Midbrain (tissue), 1 donor: ENCODE measurements around the gene TXLNG.
"Not testable (repeated sequence)": the region's sequence is repeated elsewhere in the genome, so short reads cannot be mapped to it uniquely, and the experiment has no call there.

Experiments used
- DNase-seq: peaks from one replicate; lab custom pipeline; 2025; lab: John Stamatoyannopoulos, UW

TXLNG gene

DNA sequence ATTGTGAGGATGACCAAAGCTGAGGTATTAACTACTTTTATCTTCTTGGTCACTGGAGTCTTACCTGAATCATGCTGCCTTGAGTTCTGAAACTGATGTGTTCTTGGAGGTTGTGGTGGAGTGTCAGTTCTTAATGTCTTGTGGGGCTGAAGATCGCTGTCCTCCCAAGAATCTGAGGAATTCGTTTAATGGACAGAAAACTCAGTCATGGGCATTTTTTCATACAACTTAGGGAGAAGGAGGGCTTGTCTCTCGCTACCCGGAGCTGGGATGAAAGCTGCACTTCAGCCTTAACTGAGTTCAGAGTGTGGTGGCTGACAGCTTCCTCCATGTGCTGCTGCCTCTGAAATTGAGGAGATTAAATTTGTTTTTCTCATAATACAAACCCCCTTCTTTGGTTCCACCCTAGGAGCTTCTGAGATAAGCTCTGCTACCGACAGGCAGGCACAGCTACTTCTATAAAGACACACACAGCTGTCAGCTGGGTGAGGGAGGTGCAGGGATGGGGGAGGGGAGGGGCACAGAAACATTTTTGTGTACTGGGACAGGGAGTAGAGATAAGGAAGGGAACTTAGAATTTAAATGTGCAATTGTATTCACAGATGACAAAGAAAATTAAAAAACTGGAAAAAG, 53.1 kb downstream of the TXLNG start:
- DNase-seq = no peak

- no peak for DNase-seq
These were observed 53.7 kb downstream of the TXLNG start for GRCh38 chrX:16839852-16840460.

DNA sequence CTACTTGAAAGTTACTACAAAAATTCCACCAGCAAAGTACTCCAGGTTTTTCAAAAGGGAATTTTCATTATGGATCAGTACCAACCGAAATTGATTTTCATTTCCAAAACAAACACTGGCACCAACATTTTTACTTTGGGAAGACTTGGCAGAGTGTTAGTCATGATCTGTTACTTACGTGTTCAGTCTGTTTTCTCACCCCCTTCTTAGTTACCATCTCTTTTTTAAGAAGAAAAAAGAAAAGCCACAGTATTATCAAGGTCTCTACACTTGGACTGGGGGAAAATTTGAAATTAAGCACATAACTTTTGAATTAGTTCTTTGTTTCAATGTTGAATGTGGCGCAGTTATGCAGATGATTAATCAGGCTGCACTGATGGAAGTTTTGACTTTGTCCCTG, 56.4 kb downstream of the TXLNG start:
- DNase-seq = no peak

DNA sequence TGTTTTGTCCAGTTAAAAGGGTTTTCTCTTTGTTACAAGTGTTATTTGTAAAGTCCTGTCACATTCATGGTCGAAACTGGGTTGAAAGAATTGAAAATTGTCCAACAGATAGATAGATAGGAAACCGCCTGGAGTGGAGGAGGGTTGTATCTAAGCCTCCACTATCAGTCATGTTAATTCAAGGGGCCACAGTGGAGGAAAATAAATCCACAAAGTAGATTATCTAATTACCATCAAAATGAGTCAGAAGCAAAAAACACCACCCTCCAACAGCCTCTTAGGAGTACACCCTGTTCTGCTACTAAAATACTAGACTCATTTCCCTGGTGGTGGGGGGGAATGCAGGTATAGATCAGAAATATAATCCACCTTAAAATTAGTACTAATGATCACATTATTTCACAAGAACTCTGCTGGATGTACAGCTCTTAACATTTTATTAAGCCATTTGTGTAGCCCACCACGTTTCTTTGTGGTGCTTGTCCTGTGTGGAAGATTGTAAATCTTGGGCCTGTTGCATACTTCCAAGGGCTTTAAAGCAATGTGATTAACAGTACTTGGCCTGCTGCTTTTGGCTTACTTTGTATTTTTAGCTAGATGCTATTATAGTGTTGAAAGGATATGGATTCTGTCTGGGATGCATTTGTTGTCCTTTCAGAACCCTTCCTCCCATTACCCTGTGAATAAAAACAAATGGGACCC, 57.1 kb downstream of the TXLNG start:
- no peak for DNase-seq

DNA sequence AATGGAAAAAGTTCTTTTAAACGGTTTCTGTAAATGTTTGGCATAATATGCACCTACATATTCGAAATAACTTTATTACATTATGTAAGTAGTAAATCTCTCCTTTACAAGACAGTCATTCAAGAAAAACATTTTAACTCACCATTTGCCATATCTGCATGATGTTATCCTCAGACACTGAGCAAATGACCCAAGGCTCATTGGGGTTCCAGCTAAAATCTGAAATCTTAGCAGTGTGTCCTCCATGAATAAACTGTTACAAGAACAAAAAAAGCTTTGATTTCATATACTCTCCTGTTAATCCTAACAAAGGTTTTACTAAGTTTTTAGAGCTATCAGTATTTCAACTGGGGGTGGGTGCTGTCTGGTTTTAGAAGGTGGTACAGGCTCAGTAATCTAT, 59.4 kb downstream of the TXLNG start:
- no peak for DNase-seq

DNA sequence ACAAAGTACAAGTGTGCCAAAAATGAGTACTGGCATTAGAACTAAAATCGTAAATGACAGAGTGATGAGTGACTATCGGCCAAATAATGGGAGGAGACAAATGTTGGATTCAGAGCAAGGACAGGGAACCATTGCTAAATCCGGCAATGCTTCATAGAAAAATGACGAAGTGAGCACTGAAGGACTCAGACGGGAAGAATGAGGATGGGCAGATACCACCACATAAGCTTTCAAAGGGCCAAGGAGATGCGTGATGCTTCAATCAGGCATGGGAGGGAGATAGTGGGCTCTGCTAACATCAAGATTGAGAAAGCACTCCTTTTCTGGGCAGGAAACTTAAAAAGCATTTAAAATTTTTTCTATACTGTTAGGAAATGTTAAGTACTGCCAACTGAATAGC, 62.3 kb downstream of the TXLNG start:
- DNase-seq = no peak

DNA sequence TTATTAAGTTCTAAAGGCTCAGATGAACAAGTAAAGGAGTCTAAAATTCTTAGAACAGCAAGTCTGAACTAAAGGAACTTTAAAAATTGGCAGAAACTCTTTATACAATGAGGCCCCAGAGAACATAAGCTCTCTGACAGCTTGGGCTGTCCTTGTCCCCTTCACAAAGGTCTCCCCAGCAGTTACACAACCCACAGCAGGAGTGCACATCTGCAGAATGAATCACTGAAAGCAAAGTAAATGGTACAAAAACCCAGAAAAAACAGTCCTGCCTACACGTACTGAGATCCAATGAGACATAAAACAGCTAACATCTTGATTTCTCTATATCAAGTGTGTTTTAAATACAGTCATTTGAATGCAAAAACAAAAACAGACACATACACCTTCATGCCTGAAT, 65.2 kb downstream of the TXLNG start:
- DNase-seq = no peak

- no peak for DNase-seq
These were observed 65.6 kb downstream of the TXLNG start for GRCh38 chrX:16851827-16852226.

DNA sequence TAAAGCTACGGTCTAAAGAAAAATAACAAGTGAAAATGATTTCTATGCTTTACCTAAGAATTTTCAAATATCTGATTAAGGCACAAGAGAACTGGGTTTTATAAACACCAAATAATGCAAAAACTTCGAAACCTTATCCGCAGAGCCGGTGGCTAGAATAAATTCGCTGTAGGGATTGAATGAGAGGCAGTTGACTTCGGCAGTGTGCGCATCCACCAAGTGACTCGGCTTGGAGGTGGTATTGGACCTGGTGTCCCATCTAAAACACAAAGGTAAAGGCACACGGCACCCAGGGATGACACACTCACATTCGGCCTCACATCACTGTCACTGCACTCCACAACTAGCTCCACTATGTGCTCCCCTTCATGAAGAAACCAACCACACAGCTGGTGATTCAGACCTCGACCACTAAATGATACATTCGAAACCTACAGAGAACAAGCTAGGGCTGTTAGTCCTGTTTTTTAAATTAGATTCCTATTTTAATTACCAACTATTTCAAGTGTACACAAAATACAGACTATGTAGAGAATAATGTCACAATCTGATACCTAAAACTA, 66.4 kb downstream of the TXLNG start:
- DNase-seq = no peak

DNA sequence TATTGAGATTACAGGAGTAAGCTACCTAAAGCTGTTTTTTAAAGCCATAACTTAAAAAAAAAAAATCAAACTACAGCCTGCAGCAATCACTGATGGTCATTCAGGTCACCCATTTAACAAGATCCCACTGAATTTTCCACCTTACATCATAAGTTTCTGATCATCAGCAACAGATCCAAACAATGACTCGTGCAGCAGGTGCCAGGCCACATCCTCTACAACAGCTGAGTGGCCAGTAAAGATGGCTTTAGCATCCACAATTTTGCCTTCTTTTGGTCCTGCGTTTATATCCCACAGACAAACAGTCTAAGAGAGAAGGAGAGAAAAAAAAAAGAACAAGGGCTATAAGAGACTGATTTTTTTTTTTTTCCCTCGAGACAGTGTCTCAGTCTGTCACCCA, 67.3 kb downstream of the TXLNG start:
- no peak for DNase-seq

DNA sequence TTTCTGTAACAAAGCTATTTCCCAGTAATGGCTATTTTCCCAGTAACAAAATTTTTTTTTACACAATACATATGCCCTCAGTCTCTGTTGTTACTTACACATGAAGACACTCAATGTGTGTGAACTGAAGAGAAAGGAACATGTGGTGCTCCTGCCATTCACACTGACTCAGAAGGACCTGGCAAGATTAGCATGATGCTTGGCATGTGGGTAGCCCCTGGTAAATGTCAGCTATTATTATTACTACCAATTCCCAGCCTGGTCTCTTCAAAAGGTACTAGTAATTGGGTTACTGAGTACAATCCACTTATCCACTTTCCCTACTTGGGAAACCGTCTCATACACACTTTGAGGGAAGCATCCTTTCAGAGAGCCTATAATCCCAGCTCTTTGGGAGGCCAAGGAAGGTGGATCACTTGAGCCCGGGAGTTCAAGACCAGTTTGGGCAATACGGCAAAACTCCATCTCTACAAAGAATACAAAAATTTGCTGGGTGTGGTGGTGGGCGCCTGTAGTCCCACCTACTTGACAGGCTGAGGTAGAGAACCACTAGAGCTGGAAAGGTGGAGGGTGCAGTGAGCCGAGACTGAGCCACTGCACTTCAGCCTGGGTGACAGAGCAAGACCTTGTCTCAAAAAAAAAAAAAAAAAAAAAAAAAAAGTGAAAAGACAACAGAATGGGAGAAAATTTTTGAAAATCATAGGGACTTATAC, 69.3 kb downstream of the TXLNG start:
- no peak for DNase-seq

DNA sequence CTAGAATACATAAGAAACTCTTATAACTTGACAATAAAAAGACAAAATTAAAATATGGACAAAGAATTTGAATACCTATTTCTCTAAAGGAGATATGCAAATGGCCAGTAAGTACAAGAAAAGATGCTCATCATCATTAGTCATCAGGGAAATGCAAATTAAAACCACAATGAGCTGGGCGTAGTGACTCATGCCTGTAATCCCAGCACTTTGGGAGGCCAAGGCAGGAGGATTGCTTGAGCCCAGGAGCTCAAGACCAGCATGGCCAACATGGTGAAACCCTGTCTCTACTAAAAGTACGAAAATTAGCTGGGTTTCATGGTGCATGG, 69.8 kb downstream of the TXLNG start:
- DNase-seq = not testable (repeated sequence)

GRCh38 chrX:16856744-16857143, 70.5 kb downstream of the TXLNG start:
- DNase-seq = no peak

DNA sequence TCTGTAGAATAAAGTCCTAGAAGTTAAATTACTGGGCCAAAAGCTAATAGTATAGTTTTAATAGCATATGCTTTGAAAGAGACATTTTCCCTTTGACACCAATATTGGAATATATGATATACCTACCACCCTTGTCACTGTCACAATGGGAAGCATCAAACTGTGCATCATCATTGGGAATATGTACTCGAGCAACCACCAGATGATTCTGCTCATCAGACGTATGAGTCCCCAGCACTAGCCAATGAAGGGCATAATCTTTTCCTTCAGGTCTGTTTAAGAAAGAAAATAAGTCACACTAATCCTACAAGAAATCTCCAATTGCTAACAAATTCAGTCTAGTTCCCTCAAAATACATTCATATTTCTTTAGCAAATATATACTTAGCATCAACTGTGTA, 76.6 kb downstream of the TXLNG start:
- DNase-seq = no peak

DNA sequence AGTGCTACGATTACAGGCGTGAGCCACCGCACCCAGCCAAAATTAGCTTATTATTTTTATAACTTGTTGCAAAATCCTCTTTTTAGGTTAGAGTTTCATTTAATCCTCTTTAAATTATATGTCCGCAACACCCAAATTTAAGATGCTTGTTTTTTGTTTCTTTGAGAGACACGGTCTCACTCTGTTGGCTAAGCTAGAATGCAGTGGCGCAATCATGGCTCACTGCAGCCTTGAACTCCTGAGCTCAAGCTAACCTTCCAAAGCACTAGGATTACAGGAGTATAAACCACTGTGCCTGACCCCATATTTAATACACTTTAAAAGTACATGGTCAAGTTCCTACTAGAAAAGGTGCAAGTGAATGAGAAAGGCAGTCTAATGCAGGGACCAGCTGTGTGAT, 81.7 kb downstream of the TXLNG start:
- no peak for DNase-seq

GRCh38 chrX:16868920-16869319, 82.7 kb downstream of the TXLNG start:
- no peak for DNase-seq

DNA sequence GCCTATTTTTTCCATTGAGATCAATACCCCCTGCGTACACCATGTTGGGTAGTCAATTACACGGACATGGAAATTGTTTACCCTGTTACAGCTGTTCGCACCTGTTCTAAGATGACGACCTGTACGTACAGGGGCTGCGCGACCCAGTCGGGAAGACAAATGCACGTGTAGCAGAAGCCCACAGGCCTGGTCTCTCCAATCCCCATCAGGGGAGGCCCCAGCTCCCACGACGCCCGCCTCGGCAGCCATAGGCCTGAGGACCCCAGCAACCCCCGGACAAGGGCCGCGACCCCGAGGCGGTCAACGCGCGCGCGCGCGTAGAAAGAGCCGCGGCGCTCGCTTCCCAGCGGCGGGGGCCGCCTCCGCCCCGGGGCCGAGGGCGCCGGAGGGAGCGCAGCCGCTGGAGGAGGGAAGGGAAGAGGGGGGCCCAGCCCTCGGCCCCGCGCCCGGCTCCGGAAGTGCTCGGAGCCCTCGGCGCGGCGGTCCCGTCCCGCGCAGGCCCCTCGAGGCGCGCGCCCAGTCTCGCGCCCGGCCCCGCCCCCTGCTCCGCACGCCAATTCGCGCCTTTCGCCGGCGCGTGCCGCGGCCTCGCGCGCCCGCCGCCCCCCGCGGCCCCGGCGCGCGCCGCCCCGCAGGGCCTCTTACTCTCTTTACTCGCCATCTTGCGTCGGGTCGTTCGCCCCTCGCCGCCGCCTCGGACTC, 83.3 kb downstream of the TXLNG start:
- DNase-seq = no peak

DNA sequence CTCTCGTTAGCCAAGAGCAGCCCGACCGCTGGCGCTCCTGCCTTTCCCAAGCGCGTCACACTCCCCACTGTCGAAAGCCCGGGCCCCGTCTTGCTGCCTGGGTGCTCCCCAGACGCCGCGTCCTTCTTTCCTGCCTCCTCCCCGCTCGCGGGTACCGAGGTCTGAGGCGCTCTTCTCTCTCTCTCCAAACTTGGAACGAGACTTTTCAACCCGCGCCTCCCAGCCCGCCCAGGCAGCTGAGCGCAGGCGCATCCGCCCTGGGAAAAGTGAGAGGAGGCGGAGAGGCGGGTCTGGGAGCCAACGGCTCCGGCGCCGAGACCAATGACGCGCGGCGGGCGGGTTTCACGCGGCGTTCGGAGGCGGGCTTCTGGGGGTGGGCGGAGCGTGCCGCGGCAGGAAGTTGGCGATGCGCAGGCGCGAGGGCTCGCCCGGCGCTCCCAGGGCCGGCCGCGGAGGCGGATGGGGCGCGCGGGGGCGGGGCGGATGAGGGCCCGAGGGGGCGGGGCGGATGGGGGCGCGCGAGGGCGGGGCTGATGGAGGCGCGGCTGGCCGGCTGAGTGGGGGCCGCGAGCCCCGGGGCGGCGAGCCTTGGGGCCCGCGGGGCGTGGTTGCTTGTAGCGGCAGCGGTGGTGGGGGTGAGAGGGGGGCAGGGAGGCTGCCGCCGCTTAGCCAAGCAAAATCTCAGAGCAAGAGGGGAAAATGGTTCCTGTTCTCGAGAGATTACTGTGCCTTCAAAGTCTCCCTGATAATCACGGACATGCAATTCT, 84.0 kb downstream of the TXLNG start, which contains the start of gene RBBP7:
Gene RBBP7, minus strand, starts transcription at position 268 of the 767 bp plus-strand sequence. CDS start 309 bp downstream, outside the sequence.
- DNase-seq = peak; percentile 93

- DNase-seq = no peak
These were observed 84.9 kb downstream of the TXLNG start for GRCh38 chrX:16870862-16871815.

DNA sequence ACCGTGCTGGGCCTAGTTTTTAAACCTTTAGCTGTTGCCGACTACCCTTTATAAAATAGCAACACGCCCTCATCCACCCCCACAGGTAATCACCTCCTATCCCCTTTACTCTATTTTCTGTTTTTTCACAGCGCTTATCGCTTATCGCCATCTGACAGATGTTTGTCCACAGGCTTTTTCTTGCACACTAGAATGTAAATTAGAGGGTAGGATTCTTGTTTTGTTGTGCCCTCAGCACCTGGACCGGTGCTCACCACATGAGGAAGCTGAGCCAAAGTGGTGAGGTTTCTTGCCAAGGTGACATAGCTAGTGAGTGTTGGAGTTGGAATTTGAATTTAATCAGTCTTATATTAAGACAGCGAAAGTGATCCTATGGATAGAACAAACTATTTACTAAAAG, 86.8 kb downstream of the TXLNG start:
- no peak for DNase-seq
